OCI-LY3 (cell line): Measurements from ENCODE around the gene RBM33.

Experiments
- H2AFZ ChIP-seq: fragments of 200-600, 300-600 bp; shearing (Covaris generic); 2 replicates; pipeline ENCODE4 v1.6.0; 2014; ENCODE audit warnings: antibody characterized with exemption, low read depth, low read length
- H3K27ac ChIP-seq: fragments of 200-600, 300-600 bp; sonication (generic); 2 replicates; pipeline ENCODE4 v1.5.1; 2014; ENCODE audit warnings: mild to moderate bottlenecking, low read length, moderate library complexity, mixed read lengths
- H3K27me3 ChIP-seq: fragments of 200-600, 300-600 bp; sonication (generic); 2 replicates; pipeline ENCODE4 v1.6.1; 2014; ENCODE audit warnings: low read depth, low read length, mixed read lengths
- H3K36me3 ChIP-seq: fragments of 200-600, 300-600 bp; sonication (generic); replicated peaks from 2 replicates; pipeline ENCODE3; 2014; ENCODE audit warnings: low read depth, low read length, mixed read lengths
- H3K4me1 ChIP-seq: fragments of 300-600, 200-600 bp; sonication (generic); 2 replicates; pipeline ENCODE4 v1.6.1; 2014; ENCODE audit warnings: low read length, mixed read lengths
- H3K4me2 ChIP-seq: fragments of 200-600, 300-600 bp; sonication (generic); 2 replicates; pipeline ENCODE4 v1.6.1; 2014; ENCODE audit warnings: low read length, mixed read lengths
- H3K4me3 ChIP-seq: fragments of 300-600, 200-600 bp; sonication (generic); 2 replicates; pipeline ENCODE4 v1.5.1; 2014; ENCODE audit warnings: antibody characterized with exemption, mild to moderate bottlenecking, low read length, moderate library complexity
- H3K79me2 ChIP-seq: fragments of 300-600, 200-600 bp; shearing (Covaris generic); 2 replicates; pipeline ENCODE4 v1.6.1; 2014; ENCODE audit warnings: mild to moderate bottlenecking, low read length, mixed read lengths
- H3K9ac ChIP-seq: fragments of 300-600, 200-600 bp; shearing (Covaris generic); 2 replicates; pipeline ENCODE4 v1.6.0; 2014; ENCODE audit warnings: mild to moderate bottlenecking, low read length, moderate library complexity
- H3K9me3 ChIP-seq: fragments of 200-600, 300-600 bp; shearing (Covaris generic); 2 replicates; pipeline ENCODE4 v1.6.1; 2014; ENCODE audit warnings: low read length, mixed read lengths; ENCODE audit not compliant: insufficient read depth
- H4K20me1 ChIP-seq: fragments of 200-600, 300-600 bp; sonication (generic); 2 replicates; pipeline ENCODE4 v1.6.1; 2016; ENCODE audit warnings: low read length, mixed read lengths; ENCODE audit not compliant: insufficient read depth
- EZH2phosphoT487 ChIP-seq: fragments of 200-600 bp; shearing (Covaris generic); IDR thresholded peaks from 2 replicates; pipeline ENCODE4 v1.6.1; 2018; ENCODE audit warnings: antibody characterized with exemption, mixed run types, low read depth
- TF ChIP-seq, protein P1 (sequence below): fragments of 200-600, 300-600 bp; sonication (generic); IDR thresholded peaks from 2 replicates; pipeline ENCODE4 v1.5.1; 2014; ENCODE audit warnings: antibody characterized with exemption, low read length, low read depth

Gene RBM33

DNA sequence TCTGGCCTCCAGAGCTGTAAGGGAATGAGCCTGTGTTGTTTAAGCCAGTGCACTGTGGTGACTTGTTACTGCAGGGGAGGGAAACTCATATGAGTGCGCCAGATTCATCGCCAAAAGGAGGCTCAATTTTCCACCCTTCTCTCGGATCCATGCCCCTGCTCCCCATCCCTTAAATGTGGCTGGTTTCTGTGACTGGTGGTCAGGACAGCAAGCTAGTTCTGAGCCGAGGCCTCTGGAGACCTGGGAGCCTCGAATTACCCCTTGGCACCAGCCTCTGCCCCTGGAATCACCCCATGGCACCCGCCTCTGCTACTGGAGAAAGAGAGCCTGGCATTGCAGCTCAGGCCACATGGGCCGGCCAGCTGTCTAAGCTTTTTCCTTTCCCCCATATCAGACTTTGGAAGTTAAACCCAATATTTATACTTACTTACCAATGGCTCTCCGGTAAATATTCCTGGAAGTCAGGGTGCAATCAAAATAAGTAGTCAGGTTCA is 39.9 kb upstream of the RBM33 start:
- no peaks in the 10 kb centered on the region for H4K20me1 ChIP-seq

GRCh38 chr7:155609185-155609584 is 35.3 kb upstream of the RBM33 start:
- TF ChIP-seq, protein P1, sequence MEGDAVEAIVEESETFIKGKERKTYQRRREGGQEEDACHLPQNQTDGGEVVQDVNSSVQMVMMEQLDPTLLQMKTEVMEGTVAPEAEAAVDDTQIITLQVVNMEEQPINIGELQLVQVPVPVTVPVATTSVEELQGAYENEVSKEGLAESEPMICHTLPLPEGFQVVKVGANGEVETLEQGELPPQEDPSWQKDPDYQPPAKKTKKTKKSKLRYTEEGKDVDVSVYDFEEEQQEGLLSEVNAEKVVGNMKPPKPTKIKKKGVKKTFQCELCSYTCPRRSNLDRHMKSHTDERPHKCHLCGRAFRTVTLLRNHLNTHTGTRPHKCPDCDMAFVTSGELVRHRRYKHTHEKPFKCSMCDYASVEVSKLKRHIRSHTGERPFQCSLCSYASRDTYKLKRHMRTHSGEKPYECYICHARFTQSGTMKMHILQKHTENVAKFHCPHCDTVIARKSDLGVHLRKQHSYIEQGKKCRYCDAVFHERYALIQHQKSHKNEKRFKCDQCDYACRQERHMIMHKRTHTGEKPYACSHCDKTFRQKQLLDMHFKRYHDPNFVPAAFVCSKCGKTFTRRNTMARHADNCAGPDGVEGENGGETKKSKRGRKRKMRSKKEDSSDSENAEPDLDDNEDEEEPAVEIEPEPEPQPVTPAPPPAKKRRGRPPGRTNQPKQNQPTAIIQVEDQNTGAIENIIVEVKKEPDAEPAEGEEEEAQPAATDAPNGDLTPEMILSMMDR, result no peak
- no peak for TF ChIP-seq EZH2phosphoT487
- H4K20me1 ChIP-seq, result no peaks in the 10 kb centered on the region
- H3K27me3 ChIP-seq, result no peaks in the 10 kb centered on the region

More for the DNA sequence above, 39.9 kb upstream of the RBM33 start:
- TF ChIP-seq EZH2phosphoT487, result no peak
- TF ChIP-seq, protein P1, result no peak
- Histone ChIP-seq H3K79me2 (no peaks in the 10 kb centered on the region), H3K9ac (no peak overlapping the region), H3K27me3 (peaks cover 10% of the 10 kb centered on the region), H3K27ac (no peak overlapping the region), H3K4me3 (no peak overlapping the region), H3K4me2 (no peak overlapping the region), H3K9me3 (no peaks in the 10 kb centered on the region), H3K4me1 (no peaks in the 10 kb centered on the region), H2AFZ (no peak overlapping the region), H3K36me3 (no peaks in the 10 kb centered on the region)

GRCh38 chr7:155610633-155611193 is 33.7 kb upstream of the RBM33 start:
- TF ChIP-seq EZH2phosphoT487, result no peak
- TF ChIP-seq, protein P1, result no peak
- Histone ChIP-seq H3K4me1 (no peaks in the 10 kb centered on the region; the same call in 1 of the 2 replicates), H3K27ac (no peak overlapping the region), H3K4me2 (no peak overlapping the region; the same call in 1 of the 2 replicates), H3K79me2 (no peaks in the 10 kb centered on the region), H4K20me1 (no peaks in the 10 kb centered on the region), H3K9me3 (no peaks in the 10 kb centered on the region), H3K27me3 (no peaks in the 10 kb centered on the region), H3K4me3 (no peak overlapping the region), H2AFZ (no peak overlapping the region), H3K36me3 (no peaks in the 10 kb centered on the region), H3K9ac (no peak overlapping the region)

More at GRCh38 chr7:155609185-155609584, 35.3 kb upstream of the RBM33 start:
- H3K4me1 ChIP-seq, result no peaks in the 10 kb centered on the region; the same call in 1 of the 2 replicates
- H3K4me2 ChIP-seq, result no peak overlapping the region
- no peaks in the 10 kb centered on the region for H3K79me2 ChIP-seq
- no peaks in the 10 kb centered on the region for H3K9me3 ChIP-seq
- no peak overlapping the region for H2AFZ ChIP-seq
- no peak overlapping the region for H3K27ac ChIP-seq
- no peak overlapping the region for H3K9ac ChIP-seq
- no peak overlapping the region for H3K4me3 ChIP-seq
- no peaks in the 10 kb centered on the region for H3K36me3 ChIP-seq

DNA sequence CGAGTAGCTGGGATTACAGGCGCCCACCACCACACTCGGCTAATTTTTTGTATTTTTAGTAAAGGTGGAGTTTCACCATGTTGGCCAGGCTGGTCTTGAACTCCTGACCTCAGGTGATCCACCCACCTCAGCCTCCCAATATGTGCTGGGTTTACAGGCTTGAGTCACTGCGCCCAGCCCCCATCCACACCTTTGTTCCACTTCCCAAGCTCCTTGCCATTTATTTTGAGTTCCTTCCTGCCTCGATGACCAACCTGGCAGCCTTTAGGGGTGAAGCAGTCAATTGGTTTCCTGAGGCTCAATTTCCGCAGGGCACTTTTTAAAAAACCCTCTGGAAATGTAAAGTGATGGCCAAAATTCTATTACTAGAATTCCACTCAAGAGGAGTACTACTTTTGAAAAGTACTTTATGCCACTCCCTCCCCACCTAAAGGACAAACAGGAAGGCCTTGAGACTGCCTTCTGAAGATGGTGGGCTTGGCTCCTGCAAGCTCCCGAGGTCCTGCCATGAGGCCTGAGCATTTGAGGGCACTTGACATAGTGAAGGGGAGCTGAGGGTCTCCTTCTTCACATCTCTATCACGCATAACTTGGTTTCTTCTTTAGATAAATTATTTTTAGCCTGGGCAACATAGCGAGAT is 32.5 kb upstream of the RBM33 start:
- H2AFZ ChIP-seq, result no peak overlapping the region
- no peak overlapping the region for H3K9ac ChIP-seq
- H3K27ac ChIP-seq, result no peak overlapping the region
- no peak overlapping the region for H3K4me3 ChIP-seq
- no peaks in the 10 kb centered on the region for H4K20me1 ChIP-seq
- no peaks in the 10 kb centered on the region for H3K36me3 ChIP-seq
- H3K27me3 ChIP-seq, result no peaks in the 10 kb centered on the region
- TF ChIP-seq, protein P1, result no peak
- TF ChIP-seq EZH2phosphoT487, result no peak
- no peak overlapping the region for H3K4me2 ChIP-seq
- no peaks in the 10 kb centered on the region; the same call in 1 of the 2 replicates for H3K4me1 ChIP-seq
- H3K79me2 ChIP-seq, result no peaks in the 10 kb centered on the region
- no peaks in the 10 kb centered on the region for H3K9me3 ChIP-seq
